Peyer's patch (tissue), 4 donors: ENCODE results near the gene PAIP2B.

ENCODE experiments used
- CTCF ChIP-seq, 6 experiments: fragments of 450-650 bp in 4 of 6; fragments of 200-600 bp in 2 of 6; sonication (generic) in 1 of 6; IDR thresholded peaks; one replicate each; pipeline ENCODE4 v1.5.1; 2017 to 2019; ENCODE audit warnings: antibody characterized with exemption in 6 of 6, mild to moderate bottlenecking in 3 of 6, moderate library complexity in 1 of 6
- POLR2A ChIP-seq, 2 donors: fragments of 450-650 bp; IDR thresholded peaks; one replicate each; pipeline ENCODE4 v1.5.1; 2017; ENCODE audit warnings: antibody characterized with exemption in 2 of 2, mild to moderate bottlenecking in 2 of 2, moderate library complexity in 2 of 2

GRCh38 chr2:71254078-71254477 is 27.2 kb upstream of the PAIP2B start:
- TF ChIP-seq POLR2A (IDR thresholded peaks at IDR 0.05) (no peak), CTCF (IDR thresholded peaks at IDR 0.05) (no peak)
